ENCODE results near the gene LDLRAD4. TPM values are rescaled to one million over a fixed set of nuclear protein-coding genes. Genes with fewer than 3 reads are reported as not detected.

Gene LDLRAD4
- polyA plus RNA-seq, 4 donors: 2.7 to 17.6 (median 7.0) TPM

GRCh38 chr18:13309031-13309747, 90.6 kb downstream of the LDLRAD4 start:
- Histone ChIP-seq H3K27ac (ENCODE audit: low read depth in 1 of 3, low read length in 2 of 3) (no peak overlapping the region), H3K27me3 (ENCODE audit: control insufficient read depth in 3 of 3, insufficient read depth in 3 of 3, low read length in 3 of 3) (no peaks in the 10 kb centered on the region), H3K9me3 (ENCODE audit: control insufficient read depth in 2 of 2, insufficient read depth in 1 of 2, low read depth in 1 of 2, low read length in 1 of 2) (no peaks in the 10 kb centered on the region), H3K4me3 (ENCODE audit: low read depth in 1 of 3, low read length in 3 of 3) (no peak overlapping the region), H3K4me1 (ENCODE audit: control insufficient read depth in 3 of 3, insufficient read depth in 2 of 3, low read depth in 1 of 3, low read length in 2 of 3) (no peaks in the 10 kb centered on the region), H3K36me3 (ENCODE audit: control insufficient read depth in 3 of 3, insufficient read depth in 2 of 3, low read depth in 1 of 3, low read length in 3 of 3) (no peaks in the 10 kb centered on the region)
- DNase-seq (no peak), FAIRE-seq (no peak)
- WGBS, 3 donors: 90 to 92% (median 91%) methylated on average over 12 of the region's 12 CpGs

GRCh38 chr18:13309748-13310670, 91.4 kb downstream of the LDLRAD4 start:
- no peak overlapping the region for H3K27ac ChIP-seq (ENCODE audit: low read depth in 1 of 3, low read length in 2 of 3)
- H3K4me1 ChIP-seq (ENCODE audit: control insufficient read depth in 3 of 3, insufficient read depth in 2 of 3, low read depth in 1 of 3, low read length in 2 of 3): no peaks in the 10 kb centered on the region
- H3K4me3 ChIP-seq (ENCODE audit: low read depth in 1 of 3, low read length in 3 of 3): no peak overlapping the region
- no peaks in the 10 kb centered on the region for H3K36me3 ChIP-seq (ENCODE audit: control insufficient read depth in 3 of 3, insufficient read depth in 2 of 3, low read depth in 1 of 3, low read length in 3 of 3)
- 84 to 94% (median 88%) methylated on average over 13 of the region's 13 CpGs for WGBS, 3 donors
- no peaks in the 10 kb centered on the region for H3K27me3 ChIP-seq (ENCODE audit: control insufficient read depth in 3 of 3, insufficient read depth in 3 of 3, low read length in 3 of 3)
- DNase-seq (no peak), FAIRE-seq (no peak)
- H3K9me3 ChIP-seq (ENCODE audit: control insufficient read depth in 2 of 2, insufficient read depth in 1 of 2, low read depth in 1 of 2, low read length in 1 of 2): peaks cover 0 to 5% of the 10 kb centered on the region in 2 donors

- Histone ChIP-seq H3K27me3 (ENCODE audit: control insufficient read depth in 3 of 3, insufficient read depth in 3 of 3, low read length in 3 of 3) (no peaks in the 10 kb centered on the region), H3K9me3 (ENCODE audit: control insufficient read depth in 2 of 2, insufficient read depth in 1 of 2, low read depth in 1 of 2, low read length in 1 of 2) (peaks cover 0 to 12% of the 10 kb centered on the region in 2 donors), H3K4me1 (ENCODE audit: control insufficient read depth in 3 of 3, insufficient read depth in 2 of 3, low read depth in 1 of 3, low read length in 2 of 3) (no peaks in the 10 kb centered on the region), H3K27ac (ENCODE audit: low read depth in 1 of 3, low read length in 2 of 3) (no peak overlapping the region), H3K4me3 (ENCODE audit: low read depth in 1 of 3, low read length in 3 of 3) (no peak overlapping the region), H3K36me3 (ENCODE audit: control insufficient read depth in 3 of 3, insufficient read depth in 2 of 3, low read depth in 1 of 3, low read length in 3 of 3) (no peaks in the 10 kb centered on the region)
- 96 to 97% (median 96%) methylated on average over 10 of the region's 10 CpGs for WGBS, 3 donors
- FAIRE-seq: no peak
- DNase-seq: no peak
Observed at GRCh38 chr18:13311193-13311592, 92.6 kb downstream of the LDLRAD4 start.

GRCh38 chr18:13312515-13312914, 94.0 kb downstream of the LDLRAD4 start:
- Histone ChIP-seq H3K4me1 (ENCODE audit: control insufficient read depth in 3 of 3, insufficient read depth in 2 of 3, low read depth in 1 of 3, low read length in 2 of 3) (no peaks in the 10 kb centered on the region), H3K27me3 (ENCODE audit: control insufficient read depth in 3 of 3, insufficient read depth in 3 of 3, low read length in 3 of 3) (no peaks in the 10 kb centered on the region), H3K36me3 (ENCODE audit: control insufficient read depth in 3 of 3, insufficient read depth in 2 of 3, low read depth in 1 of 3, low read length in 3 of 3) (no peaks in the 10 kb centered on the region), H3K27ac (ENCODE audit: low read depth in 1 of 3, low read length in 2 of 3) (no peak overlapping the region), H3K4me3 (ENCODE audit: low read depth in 1 of 3, low read length in 3 of 3) (no peak overlapping the region), H3K9me3 (ENCODE audit: control insufficient read depth in 2 of 2, insufficient read depth in 1 of 2, low read depth in 1 of 2, low read length in 1 of 2) (peaks cover 0 to 15% of the 10 kb centered on the region in 2 donors)
- no peak for FAIRE-seq
- DNase-seq: no peak
- 95 to 99% (median 98%) methylated on average over 4 of the region's 4 CpGs for WGBS, 3 donors

- Histone ChIP-seq H3K4me3 (ENCODE audit: low read depth in 1 of 3, low read length in 3 of 3) (no peak overlapping the region), H3K27me3 (ENCODE audit: control insufficient read depth in 3 of 3, insufficient read depth in 3 of 3, low read length in 3 of 3) (no peaks in the 10 kb centered on the region), H3K36me3 (ENCODE audit: control insufficient read depth in 3 of 3, insufficient read depth in 2 of 3, low read depth in 1 of 3, low read length in 3 of 3) (no peaks in the 10 kb centered on the region), H3K4me1 (ENCODE audit: control insufficient read depth in 3 of 3, insufficient read depth in 2 of 3, low read depth in 1 of 3, low read length in 2 of 3) (no peaks in the 10 kb centered on the region), H3K9me3 (ENCODE audit: control insufficient read depth in 2 of 2, insufficient read depth in 1 of 2, low read depth in 1 of 2, low read length in 1 of 2) (peaks cover 0 to 15% of the 10 kb centered on the region in 2 donors), H3K27ac (ENCODE audit: low read depth in 1 of 3, low read length in 2 of 3) (no peak overlapping the region)
- WGBS, 3 donors: 73 to 86% (median 78%) methylated on average over 19 of the region's 19 CpGs
- DNase-seq (no peak), FAIRE-seq (no peak)
Observed at GRCh38 chr18:13313006-13313686, 94.6 kb downstream of the LDLRAD4 start.

- no peak for FAIRE-seq
- no peaks in the 10 kb centered on the region for H3K4me1 ChIP-seq (ENCODE audit: control insufficient read depth in 3 of 3, insufficient read depth in 2 of 3, low read depth in 1 of 3, low read length in 2 of 3)
- 92 to 97% (median 96%) methylated on average over 2 of the region's 2 CpGs for WGBS, 3 donors
- no peak overlapping the region for H3K27ac ChIP-seq (ENCODE audit: low read depth in 1 of 3, low read length in 2 of 3)
- H3K9me3 ChIP-seq (ENCODE audit: control insufficient read depth in 2 of 2, insufficient read depth in 1 of 2, low read depth in 1 of 2, low read length in 1 of 2): peaks cover 0 to 15% of the 10 kb centered on the region in 2 donors
- H3K27me3 ChIP-seq (ENCODE audit: control insufficient read depth in 3 of 3, insufficient read depth in 3 of 3, low read length in 3 of 3): no peaks in the 10 kb centered on the region
- H3K4me3 ChIP-seq (ENCODE audit: low read depth in 1 of 3, low read length in 3 of 3): no peak overlapping the region
- DNase-seq: no peak
- no peaks in the 10 kb centered on the region for H3K36me3 ChIP-seq (ENCODE audit: control insufficient read depth in 3 of 3, insufficient read depth in 2 of 3, low read depth in 1 of 3, low read length in 3 of 3)
Observed at GRCh38 chr18:13315000-13315399, 96.4 kb downstream of the LDLRAD4 start.

- Histone ChIP-seq H3K27me3 (ENCODE audit: control insufficient read depth in 3 of 3, insufficient read depth in 3 of 3, low read length in 3 of 3) (no peaks in the 10 kb centered on the region), H3K27ac (ENCODE audit: low read depth in 1 of 3, low read length in 2 of 3) (no peak overlapping the region), H3K36me3 (ENCODE audit: control insufficient read depth in 3 of 3, insufficient read depth in 2 of 3, low read depth in 1 of 3, low read length in 3 of 3) (no peaks in the 10 kb centered on the region), H3K4me1 (ENCODE audit: control insufficient read depth in 3 of 3, insufficient read depth in 2 of 3, low read depth in 1 of 3, low read length in 2 of 3) (no peaks in the 10 kb centered on the region), H3K9me3 (ENCODE audit: control insufficient read depth in 2 of 2, insufficient read depth in 1 of 2, low read depth in 1 of 2, low read length in 1 of 2) (peaks cover 0 to 15% of the 10 kb centered on the region in 2 donors), H3K4me3 (ENCODE audit: low read depth in 1 of 3, low read length in 3 of 3) (no peak overlapping the region)
- 87 to 95% (median 95%) methylated on average over 3 of the region's 3 CpGs for WGBS, 3 donors
- FAIRE-seq: no peak
- no peak for DNase-seq
Observed at GRCh38 chr18:13316063-13316462, 97.5 kb downstream of the LDLRAD4 start.

GRCh38 chr18:13317801-13318200, 99.2 kb downstream of the LDLRAD4 start:
- Histone ChIP-seq H3K4me1 (ENCODE audit: control insufficient read depth in 3 of 3, insufficient read depth in 2 of 3, low read depth in 1 of 3, low read length in 2 of 3) (no peaks in the 10 kb centered on the region), H3K9me3 (ENCODE audit: control insufficient read depth in 2 of 2, insufficient read depth in 1 of 2, low read depth in 1 of 2, low read length in 1 of 2) (peaks cover 0 to 15% of the 10 kb centered on the region in 2 donors), H3K27me3 (ENCODE audit: control insufficient read depth in 3 of 3, insufficient read depth in 3 of 3, low read length in 3 of 3) (no peaks in the 10 kb centered on the region), H3K27ac (ENCODE audit: low read depth in 1 of 3, low read length in 2 of 3) (no peak overlapping the region), H3K36me3 (ENCODE audit: control insufficient read depth in 3 of 3, insufficient read depth in 2 of 3, low read depth in 1 of 3, low read length in 3 of 3) (no peaks in the 10 kb centered on the region), H3K4me3 (ENCODE audit: low read depth in 1 of 3, low read length in 3 of 3) (no peak overlapping the region)
- 87 to 94% (median 94%) methylated on average over 9 of the region's 9 CpGs for WGBS, 3 donors
- no peak for DNase-seq
- FAIRE-seq: no peak

All from small intestine (tissue), 7 donors.